CD14-positive monocyte (primary cell): Measurements from ENCODE around the gene CAMK2A. TPM values are rescaled to one million over a fixed set of nuclear protein-coding genes. Genes with fewer than 3 reads are reported as not detected.

Source experiments
- DNase-seq, 3 donors: peaks; one replicate each; pipeline ENCODE4 v3.0.0-alpha.2; 2011 to 2022
- H2AFZ ChIP-seq: 2 replicates; pipeline ENCODE4 v1.6.0; 2012; ENCODE audit warnings: mild to moderate bottlenecking, low read depth, low read length, inconsistent platforms; ENCODE audit not compliant: insufficient read depth, poor library complexity, severe bottlenecking
- H3K27ac ChIP-seq, 2 donors: 1 replicate in 1 of 2; 2 replicates in 1 of 2; pipeline ENCODE4 v1.5.1; 2012 to 2013; ENCODE audit warnings: low read length in 2 of 2, control low read depth in 1 of 2, inconsistent platforms in 1 of 2, low read depth in 1 of 2, mild to moderate bottlenecking in 1 of 2
- H3K27me3 ChIP-seq, 2 donors: one replicate each; pipeline versions ENCODE4 v1.6.0 to v1.6.1; 2011 to 2013; ENCODE audit warnings: low read length in 2 of 2; ENCODE audit not compliant: control insufficient read depth in 2 of 2, insufficient read depth in 2 of 2
- H3K36me3 ChIP-seq, 2 donors: replicated peaks in 1 of 2; 1 replicate in 1 of 2; 2 replicates in 1 of 2; pipeline versions ENCODE4 v1.5.1 to v1.6.1; 2012 to 2013; ENCODE audit warnings: low read length in 2 of 2, control low read depth in 1 of 2, inconsistent platforms in 1 of 2, mild to moderate bottlenecking in 1 of 2; ENCODE audit not compliant: insufficient read depth in 2 of 2, control insufficient read depth in 1 of 2
- H3K4me1 ChIP-seq, 2 donors: 1 replicate in 1 of 2; 2 replicates in 1 of 2; pipeline versions ENCODE4 v1.5.1 to v1.6.1; 2012 to 2013; ENCODE audit warnings: low read length in 2 of 2, control low read depth in 1 of 2, inconsistent platforms in 1 of 2, mild to moderate bottlenecking in 1 of 2, moderate library complexity in 1 of 2; ENCODE audit not compliant: insufficient read depth in 2 of 2, control insufficient read depth in 1 of 2
- H3K4me2 ChIP-seq: replicated peaks from 2 replicates; pipeline ENCODE3; 2012; ENCODE audit warnings: low read length, moderate library complexity, mild to moderate bottlenecking; ENCODE audit not compliant: poor library complexity, severe bottlenecking; ENCODE audit errors: extremely low read depth
- H3K4me3 ChIP-seq, 3 experiments: fragments of 200-600 bp in 1 of 3; sonication (generic) in 1 of 3; replicated peaks in 1 of 3; 1 replicate in 2 of 3; 2 replicates in 1 of 3; pipeline ENCODE4 v1.5.1; 2011 to 2013; ENCODE audit warnings: low read length in 3 of 3, mild to moderate bottlenecking in 3 of 3, control low read depth in 2 of 3, low read depth in 2 of 3, inconsistent platforms in 1 of 3, moderate library complexity in 1 of 3
- H3K79me2 ChIP-seq: 2 replicates; pipeline ENCODE4 v1.6.0; 2012; ENCODE audit warnings: mild to moderate bottlenecking, control low read depth, inconsistent platforms, low read length, moderate library complexity; ENCODE audit not compliant: insufficient read depth
- H3K9ac ChIP-seq: 2 replicates; pipeline ENCODE4 v1.6.0; 2017; ENCODE audit warnings: low read length, mild to moderate bottlenecking; ENCODE audit not compliant: insufficient read depth, poor library complexity, severe bottlenecking
- H3K9me3 ChIP-seq, 2 donors: replicated peaks in 1 of 2; 1 replicate in 1 of 2; 2 replicates in 1 of 2; pipeline versions ENCODE4 v1.5.1 to v1.6.1; 2012 to 2013; ENCODE audit warnings: low read length in 2 of 2, control low read depth in 1 of 2; ENCODE audit not compliant: control insufficient read depth in 1 of 2, insufficient read depth in 1 of 2
- H4K20me1 ChIP-seq: 2 replicates; pipeline ENCODE4 v1.6.0; 2012; ENCODE audit warnings: mild to moderate bottlenecking, low read length, control low read depth, moderate library complexity; ENCODE audit not compliant: insufficient read depth
- H3K27ac Mint-ChIP-seq, 7 donors: one replicate each; pipeline ENCODE4 v1.8.0; 2020; ENCODE audit warnings: mild to moderate bottlenecking in 7 of 7, mixed read lengths in 7 of 7, moderate library complexity in 6 of 7, inconsistent platforms in 2 of 7
- H3K27me3 Mint-ChIP-seq, 3 donors: one replicate each; pipeline ENCODE4 v1.8.0; 2021 to 2022; ENCODE audit warnings: low read depth in 3 of 3, mild to moderate bottlenecking in 3 of 3, mixed read lengths in 3 of 3, moderate library complexity in 3 of 3, inconsistent platforms in 1 of 3
- H3K36me3 Mint-ChIP-seq, 2 donors: one replicate each; pipeline ENCODE4 v1.8.0; 2020; ENCODE audit warnings: mixed read lengths in 2 of 2, inconsistent platforms in 1 of 2, mild to moderate bottlenecking in 1 of 2
- H3K4me1 Mint-ChIP-seq: one replicate; pipeline ENCODE4 v1.8.0; 2020; ENCODE audit warnings: mild to moderate bottlenecking, mixed read lengths
- H3K4me3 Mint-ChIP-seq, 2 donors: one replicate each; pipeline ENCODE4 v1.8.0; 2020; ENCODE audit warnings: mild to moderate bottlenecking in 2 of 2, mixed read lengths in 2 of 2, moderate library complexity in 1 of 2
- H3K9me3 Mint-ChIP-seq, 7 donors: one replicate each; pipeline ENCODE4 v1.8.0; 2020 to 2022; ENCODE audit warnings: mixed read lengths in 7 of 7, mild to moderate bottlenecking in 6 of 7, moderate library complexity in 6 of 7, inconsistent platforms in 2 of 7
- CTCF ChIP-seq: fragments of 200-600 bp; IDR thresholded peaks from one replicate; pipeline ENCODE4 v1.8.0; 2022; ENCODE audit warnings: antibody characterized with exemption, mild to moderate bottlenecking
- WGBS: methylation state at CpG from one replicate; pipeline ENCODE4 v1.1.5; 2013; ENCODE audit warnings: missing lambda C conversion rate; ENCODE audit not compliant: insufficient coverage; 5-methylcytosine and 5-hydroxymethylcytosine counted together
- intact Hi-C, 2 donors: fragments of 100-400 bp; cut with micrococcal nuclease; formaldehyde crosslinking; loops; one replicate each; pipeline versions ENCODE4 v1.15.0 to v1.15.1; 2023
- polyA plus RNA-seq, 3 donors: library from polyadenylated mRNA; depleted of rRNA in 1 of 3; unstranded in 2 of 3; stranded (reverse) in 1 of 3; fragments of 300-500 nt in 2 of 3; fragments of >200 nt in 1 of 3; fragmentation: Illumina TruSeq in 2 of 3; gene quantifications; 1 replicate in 2 of 3; 2 replicates in 1 of 3; pipeline ENCODE4 v1.2.3, GENCODE V29; 2012 to 2021

CAMK2A gene
- polyA plus RNA-seq, 3 donors: not detected

DNA sequence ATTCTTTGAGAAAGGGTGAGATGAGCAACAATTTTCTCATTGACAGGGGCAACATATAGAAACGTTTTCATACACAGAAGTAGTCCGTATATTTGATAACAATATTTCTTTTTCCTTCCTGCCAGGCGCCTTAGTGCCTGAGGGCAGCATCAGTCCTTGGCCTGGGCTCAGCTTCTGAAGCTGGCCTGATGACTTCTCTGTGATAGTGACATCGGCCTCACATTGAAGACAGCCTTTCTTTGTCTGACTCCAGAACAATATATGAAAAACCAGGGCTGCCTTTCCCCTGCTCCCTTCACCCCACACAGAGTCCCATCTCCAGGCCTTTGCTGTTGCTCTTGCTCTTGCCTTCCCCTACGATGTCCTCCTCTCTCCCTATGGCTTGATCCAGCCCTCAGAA lies 43.8 kb upstream of the CAMK2A start:
- H3K4me1 Mint-ChIP-seq: peaks cover 5% of the 10 kb centered on the region
- H3K79me2 ChIP-seq: no peaks in the 10 kb centered on the region
- no peaks in the 10 kb centered on the region for H3K27me3 ChIP-seq
- H3K9ac ChIP-seq: no peak overlapping the region
- WGBS: 84% methylated on average over 5 of the region's 5 CpGs
- H4K20me1 ChIP-seq: no peaks in the 10 kb centered on the region
- DNase-seq: no peak
- TF ChIP-seq CTCF: no peak
- intact Hi-C loops: no loop called here
- peaks cover 0 to 6% (median 3%) of the 10 kb centered on the region in 3 donors for H3K27me3 Mint-ChIP-seq
- H3K4me3 Mint-ChIP-seq: no peak overlapping the region
- no peaks in the 10 kb centered on the region for H3K4me1 ChIP-seq
- no peaks in the 10 kb centered on the region for H3K36me3 ChIP-seq
- no peak overlapping the region for H3K4me2 ChIP-seq
- H3K27ac Mint-ChIP-seq: no peak overlapping the region
- H2AFZ ChIP-seq: no peak overlapping the region
- no peaks in the 10 kb centered on the region for H3K9me3 ChIP-seq
- no peak overlapping the region for H3K4me3 ChIP-seq
- H3K27ac ChIP-seq: no peak overlapping the region
- H3K9me3 Mint-ChIP-seq: peaks cover 0 to 1% (median 0%) of the 10 kb centered on the region in 7 donors
- no peaks in the 10 kb centered on the region for H3K36me3 Mint-ChIP-seq

GRCh38 chr5:150329881-150330876 lies 40.6 kb upstream of the CAMK2A start:
- no peak overlapping the region for H3K4me2 ChIP-seq
- no peaks in the 10 kb centered on the region for H3K4me1 ChIP-seq
- H3K9me3 Mint-ChIP-seq: no peaks in the 10 kb centered on the region
- no peak for DNase-seq
- no peak overlapping the region for H2AFZ ChIP-seq
- H3K36me3 Mint-ChIP-seq: no peaks in the 10 kb centered on the region
- WGBS: 100% methylated on average over 5 of the region's 17 CpGs
- H3K27ac Mint-ChIP-seq: no peak overlapping the region
- H3K4me1 Mint-ChIP-seq: peaks cover 5% of the 10 kb centered on the region
- no peaks in the 10 kb centered on the region for H3K27me3 ChIP-seq
- no peak overlapping the region for H3K4me3 ChIP-seq
- no peak overlapping the region for H3K9ac ChIP-seq
- H3K79me2 ChIP-seq: no peaks in the 10 kb centered on the region
- intact Hi-C loops: no loop called here
- peaks cover 2 to 4% (median 3%) of the 10 kb centered on the region in 3 donors for H3K27me3 Mint-ChIP-seq
- TF ChIP-seq CTCF: no peak
- H3K36me3 ChIP-seq: no peaks in the 10 kb centered on the region
- H4K20me1 ChIP-seq: no peaks in the 10 kb centered on the region
- H3K4me3 Mint-ChIP-seq: peak overlapping the region in 1 of 2 donors; percentile 17
- no peaks in the 10 kb centered on the region for H3K9me3 ChIP-seq
- no peak overlapping the region for H3K27ac ChIP-seq
